ENCODE results near the gene MB.

DNA sequence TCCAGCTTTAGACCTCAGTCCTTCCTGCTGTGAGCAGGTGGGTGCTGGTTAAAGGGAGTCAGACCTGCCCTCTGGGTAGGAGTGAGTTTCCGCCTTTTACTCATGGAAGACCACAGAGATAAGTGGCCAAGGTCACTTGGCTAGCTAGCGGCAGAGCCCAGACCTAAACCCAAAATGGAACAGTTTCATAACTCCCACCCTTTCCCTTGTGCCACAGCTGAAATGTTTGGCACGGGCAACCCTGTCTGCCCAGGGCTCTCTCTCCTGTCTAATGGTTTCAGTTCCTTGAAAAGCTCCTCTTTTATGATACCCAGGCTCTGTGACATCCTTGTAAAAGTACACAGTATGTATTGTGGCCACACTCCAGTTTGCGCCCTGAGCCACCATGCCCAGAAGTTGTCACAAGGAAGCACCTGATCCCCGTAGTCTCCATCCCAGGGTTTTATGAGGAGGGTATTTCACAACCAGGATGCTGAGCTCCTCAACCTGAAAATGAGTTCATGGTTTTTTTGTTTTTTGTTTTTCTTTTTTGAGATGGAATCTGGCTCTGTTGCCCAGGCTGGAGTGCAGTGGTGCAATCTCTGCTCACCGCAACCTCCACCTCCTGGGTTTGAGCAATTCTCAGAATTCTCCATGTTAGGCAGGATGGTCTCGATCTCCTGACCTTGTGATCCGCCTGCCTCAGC is 5.1 kb downstream of the MB start:
- TF ChIP-seq, protein P1, sequence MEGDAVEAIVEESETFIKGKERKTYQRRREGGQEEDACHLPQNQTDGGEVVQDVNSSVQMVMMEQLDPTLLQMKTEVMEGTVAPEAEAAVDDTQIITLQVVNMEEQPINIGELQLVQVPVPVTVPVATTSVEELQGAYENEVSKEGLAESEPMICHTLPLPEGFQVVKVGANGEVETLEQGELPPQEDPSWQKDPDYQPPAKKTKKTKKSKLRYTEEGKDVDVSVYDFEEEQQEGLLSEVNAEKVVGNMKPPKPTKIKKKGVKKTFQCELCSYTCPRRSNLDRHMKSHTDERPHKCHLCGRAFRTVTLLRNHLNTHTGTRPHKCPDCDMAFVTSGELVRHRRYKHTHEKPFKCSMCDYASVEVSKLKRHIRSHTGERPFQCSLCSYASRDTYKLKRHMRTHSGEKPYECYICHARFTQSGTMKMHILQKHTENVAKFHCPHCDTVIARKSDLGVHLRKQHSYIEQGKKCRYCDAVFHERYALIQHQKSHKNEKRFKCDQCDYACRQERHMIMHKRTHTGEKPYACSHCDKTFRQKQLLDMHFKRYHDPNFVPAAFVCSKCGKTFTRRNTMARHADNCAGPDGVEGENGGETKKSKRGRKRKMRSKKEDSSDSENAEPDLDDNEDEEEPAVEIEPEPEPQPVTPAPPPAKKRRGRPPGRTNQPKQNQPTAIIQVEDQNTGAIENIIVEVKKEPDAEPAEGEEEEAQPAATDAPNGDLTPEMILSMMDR (IDR thresholded peaks at IDR 0.05; ENCODE audit: low read depth, low read length) = no peak
- TF ChIP-seq EZH2phosphoT487 (IDR thresholded peaks at IDR 0.05; ENCODE audit: low read depth) = no peak

Data from OCI-LY3 (cell line).